ENCODE data around the gene EIF1. TPM values are rescaled to one million over a fixed set of nuclear protein-coding genes. Genes with fewer than 3 reads are reported as not detected.

The EIF1 gene
- total RNA-seq, 1 experiment from 2014 or later = 172 TPM

DNA sequence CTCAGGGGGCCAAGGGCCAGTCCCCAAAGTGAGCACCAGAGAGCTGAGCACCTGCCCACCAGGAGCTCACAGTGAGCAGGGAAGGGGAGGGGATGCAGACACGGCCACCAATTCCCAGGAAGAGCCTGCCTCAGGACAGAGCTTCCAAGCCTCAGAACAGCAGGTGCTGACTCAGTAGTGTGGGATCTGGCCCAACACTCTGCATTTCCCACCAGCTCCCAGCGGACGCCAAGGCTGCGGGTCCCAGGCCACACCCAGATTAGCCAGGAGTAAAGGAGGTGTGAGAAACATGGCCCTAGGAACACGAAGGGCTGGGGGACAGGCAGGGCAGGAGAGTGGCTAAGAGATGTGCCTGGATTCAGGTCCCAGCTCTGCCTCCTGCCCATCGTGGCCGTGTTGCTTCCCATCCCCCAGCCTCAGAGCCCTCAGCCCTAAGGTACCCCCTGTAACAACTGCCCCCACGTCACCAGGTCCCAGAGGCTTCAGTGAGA, 28.4 kb upstream of the EIF1 start:
- H3K27me3 ChIP-seq (ENCODE audit: low read length) = no peaks in the 10 kb centered on the region
- no peak overlapping the region for H3K4me3 ChIP-seq (ENCODE audit: low read length)
- H4K20me1 ChIP-seq (ENCODE audit: insufficient read depth, low read depth, low read length) = no peaks in the 10 kb centered on the region
- H2AFZ ChIP-seq (ENCODE audit: low read length) = no peak overlapping the region
- no peaks in the 10 kb centered on the region for H3K79me2 ChIP-seq (ENCODE audit: low read length)
- H3K4me2 ChIP-seq (ENCODE audit: low read depth, low read length, poor library complexity, severe bottlenecking) = no peak overlapping the region
- H3K36me3 ChIP-seq (ENCODE audit: insufficient read depth, low read length) = no peaks in the 10 kb centered on the region
- H3K9ac ChIP-seq (ENCODE audit: low read length) = no peak overlapping the region
- H3K4me1 ChIP-seq (ENCODE audit: low read length) = peaks cover 4% of the 10 kb centered on the region
- no peak for DNase-seq
- H3K27ac ChIP-seq (ENCODE audit: low read length) = no peak overlapping the region
- no peaks in the 10 kb centered on the region for H3K9me2 ChIP-seq (replicated peaks; ENCODE audit: insufficient read depth, low read length)
- no peaks in the 10 kb centered on the region for H3K9me3 ChIP-seq (ENCODE audit: low read length)

GRCh38 chr17:41663451-41664171, 25.1 kb upstream of the EIF1 start:
- H3K79me2 ChIP-seq (ENCODE audit: low read length) = no peaks in the 10 kb centered on the region
- H3K9ac ChIP-seq (ENCODE audit: low read length) = no peak overlapping the region
- no peak for DNase-seq
- H4K20me1 ChIP-seq (ENCODE audit: insufficient read depth, low read depth, low read length) = no peaks in the 10 kb centered on the region
- H3K27me3 ChIP-seq (ENCODE audit: low read length) = no peaks in the 10 kb centered on the region
- H3K4me3 ChIP-seq (ENCODE audit: low read length) = no peak overlapping the region
- H3K4me1 ChIP-seq (ENCODE audit: low read length) = peaks cover 27% of the 10 kb centered on the region
- no peaks in the 10 kb centered on the region for H3K36me3 ChIP-seq (ENCODE audit: insufficient read depth, low read length)
- H2AFZ ChIP-seq (ENCODE audit: low read length) = no peak overlapping the region
- H3K4me2 ChIP-seq (ENCODE audit: low read depth, low read length, poor library complexity, severe bottlenecking) = no peak overlapping the region
- no peaks in the 10 kb centered on the region for H3K9me2 ChIP-seq (replicated peaks; ENCODE audit: insufficient read depth, low read length)
- H3K9me3 ChIP-seq (ENCODE audit: low read length) = no peaks in the 10 kb centered on the region
- H3K27ac ChIP-seq (ENCODE audit: low read length) = no peak overlapping the region

DNA sequence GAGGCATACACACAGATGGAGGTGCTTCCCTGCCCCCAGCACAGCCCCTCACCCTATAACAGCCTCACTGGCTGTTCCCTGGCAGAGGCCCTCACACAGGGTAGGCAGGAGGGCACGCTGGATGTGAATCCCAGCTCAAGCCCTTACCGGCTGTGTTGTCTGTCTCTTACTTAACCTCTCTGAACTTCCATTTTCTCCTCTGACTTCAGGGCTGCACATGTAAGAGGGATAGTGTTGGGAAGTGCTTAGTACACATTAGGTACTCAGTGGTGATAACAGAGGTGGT, 24.6 kb upstream of the EIF1 start:
- peaks cover 27% of the 10 kb centered on the region for H3K4me1 ChIP-seq (ENCODE audit: low read length)
- no peak overlapping the region for H3K4me3 ChIP-seq (ENCODE audit: low read length)
- H3K9ac ChIP-seq (ENCODE audit: low read length) = no peak overlapping the region
- no peaks in the 10 kb centered on the region for H3K9me2 ChIP-seq (replicated peaks; ENCODE audit: insufficient read depth, low read length)
- no peaks in the 10 kb centered on the region for H4K20me1 ChIP-seq (ENCODE audit: insufficient read depth, low read depth, low read length)
- no peak overlapping the region for H3K27ac ChIP-seq (ENCODE audit: low read length)
- no peak overlapping the region for H2AFZ ChIP-seq (ENCODE audit: low read length)
- H3K9me3 ChIP-seq (ENCODE audit: low read length) = no peaks in the 10 kb centered on the region
- H3K27me3 ChIP-seq (ENCODE audit: low read length) = no peaks in the 10 kb centered on the region
- no peaks in the 10 kb centered on the region for H3K36me3 ChIP-seq (ENCODE audit: insufficient read depth, low read length)
- no peak for DNase-seq
- no peaks in the 10 kb centered on the region for H3K79me2 ChIP-seq (ENCODE audit: low read length)
- H3K4me2 ChIP-seq (ENCODE audit: low read depth, low read length, poor library complexity, severe bottlenecking) = no peak overlapping the region

DNA sequence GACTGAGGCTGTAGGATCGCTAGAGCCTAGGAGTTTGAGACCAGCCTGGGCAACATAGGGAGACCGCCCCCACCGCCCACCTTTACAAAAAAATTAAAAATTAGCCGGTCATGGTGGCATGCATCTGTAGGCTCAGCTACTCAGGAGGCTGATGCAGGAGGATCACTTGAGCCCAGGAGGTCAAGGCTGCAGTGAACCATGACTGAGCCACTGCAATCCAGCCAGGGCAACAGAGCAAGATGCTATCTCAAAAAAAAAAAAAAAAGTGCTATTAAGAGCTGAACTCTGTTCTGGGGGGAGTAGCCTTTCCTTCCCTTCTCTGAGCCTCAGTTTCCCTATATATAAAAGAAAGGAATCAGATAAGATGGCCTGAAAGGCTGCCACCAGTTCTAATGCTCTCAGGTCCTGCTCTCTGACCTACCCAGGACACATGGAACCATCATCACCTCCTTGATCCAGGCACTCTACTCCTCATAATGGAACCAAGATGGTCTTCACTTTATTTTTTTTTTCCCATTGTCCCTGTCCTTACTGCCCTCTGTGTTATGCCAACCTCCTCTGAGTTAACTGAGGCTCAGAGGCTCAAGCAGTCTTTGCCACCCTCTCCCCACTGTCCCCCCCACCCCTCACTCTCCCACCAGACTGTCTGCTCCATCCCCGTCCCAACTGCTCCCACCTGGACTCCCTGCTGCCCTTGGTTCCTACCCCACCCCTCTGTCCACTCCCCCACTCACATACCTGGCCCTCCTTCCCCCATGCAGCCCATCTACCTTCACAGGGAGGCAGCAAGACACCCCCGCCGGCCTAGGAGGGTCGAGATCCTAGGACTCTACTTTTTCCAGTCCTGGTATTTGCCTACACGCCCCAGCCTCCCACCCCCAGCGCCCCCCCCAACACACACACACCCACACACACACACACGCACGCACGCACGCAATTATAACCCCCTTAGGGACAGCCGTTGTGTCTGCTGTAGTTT, 23.8 kb upstream of the EIF1 start:
- Histone ChIP-seq H2AFZ (ENCODE audit: low read length) (no peak overlapping the region), H3K79me2 (ENCODE audit: low read length) (no peaks in the 10 kb centered on the region), H3K27me3 (ENCODE audit: low read length) (no peaks in the 10 kb centered on the region), H3K36me3 (ENCODE audit: insufficient read depth, low read length) (no peaks in the 10 kb centered on the region), H3K4me3 (ENCODE audit: low read length) (peak overlapping the region; percentile 77), H3K9ac (ENCODE audit: low read length) (peak overlapping the region; percentile 83), H3K9me3 (ENCODE audit: low read length) (no peaks in the 10 kb centered on the region), H4K20me1 (ENCODE audit: insufficient read depth, low read depth, low read length) (no peaks in the 10 kb centered on the region), H3K27ac (ENCODE audit: low read length) (no peak overlapping the region), H3K4me2 (ENCODE audit: low read depth, low read length, poor library complexity, severe bottlenecking) (peak overlapping the region; percentile 94), H3K4me1 (ENCODE audit: low read length) (peaks cover 27% of the 10 kb centered on the region), H3K9me2 (replicated peaks; ENCODE audit: insufficient read depth, low read length) (no peaks in the 10 kb centered on the region)
- no peak for DNase-seq

GRCh38 chr17:41665566-41666236, 23.0 kb upstream of the EIF1 start:
- H3K27ac ChIP-seq (ENCODE audit: low read length) = peak overlapping the region; percentile 89
- H3K36me3 ChIP-seq (ENCODE audit: insufficient read depth, low read length) = no peaks in the 10 kb centered on the region
- no peaks in the 10 kb centered on the region for H3K27me3 ChIP-seq (ENCODE audit: low read length)
- DNase-seq = peak; percentile 96
- peak overlapping the region; percentile 100 for H2AFZ ChIP-seq (ENCODE audit: low read length)
- no peaks in the 10 kb centered on the region for H3K9me2 ChIP-seq (replicated peaks; ENCODE audit: insufficient read depth, low read length)
- H4K20me1 ChIP-seq (ENCODE audit: insufficient read depth, low read depth, low read length) = no peaks in the 10 kb centered on the region
- H3K79me2 ChIP-seq (ENCODE audit: low read length) = no peaks in the 10 kb centered on the region
- peak overlapping the region; percentile 77 for H3K4me3 ChIP-seq (ENCODE audit: low read length)
- peak overlapping the region; percentile 83 for H3K9ac ChIP-seq (ENCODE audit: low read length)
- no peaks in the 10 kb centered on the region for H3K9me3 ChIP-seq (ENCODE audit: low read length)
- H3K4me1 ChIP-seq (ENCODE audit: low read length) = peaks cover 27% of the 10 kb centered on the region
- H3K4me2 ChIP-seq (ENCODE audit: low read depth, low read length, poor library complexity, severe bottlenecking) = peak overlapping the region; percentile 94

- peak overlapping the region; percentile 100 for H2AFZ ChIP-seq (ENCODE audit: low read length)
- peaks cover 27% of the 10 kb centered on the region for H3K4me1 ChIP-seq (ENCODE audit: low read length)
- no peaks in the 10 kb centered on the region for H3K9me3 ChIP-seq (ENCODE audit: low read length)
- no peaks in the 10 kb centered on the region for H4K20me1 ChIP-seq (ENCODE audit: insufficient read depth, low read depth, low read length)
- peak; percentile 70 for DNase-seq
- no peaks in the 10 kb centered on the region for H3K9me2 ChIP-seq (replicated peaks; ENCODE audit: insufficient read depth, low read length)
- H3K27me3 ChIP-seq (ENCODE audit: low read length) = no peaks in the 10 kb centered on the region
- peak overlapping the region; percentile 89 for H3K27ac ChIP-seq (ENCODE audit: low read length)
- no peaks in the 10 kb centered on the region for H3K79me2 ChIP-seq (ENCODE audit: low read length)
- no peaks in the 10 kb centered on the region for H3K36me3 ChIP-seq (ENCODE audit: insufficient read depth, low read length)
- peak overlapping the region; percentile 94 for H3K4me2 ChIP-seq (ENCODE audit: low read depth, low read length, poor library complexity, severe bottlenecking)
- peak overlapping the region; percentile 83 for H3K9ac ChIP-seq (ENCODE audit: low read length)
- H3K4me3 ChIP-seq (ENCODE audit: low read length) = peak overlapping the region; percentile 77
Measured at GRCh38 chr17:41666237-41666641, 22.4 kb upstream of the EIF1 start.

DNA sequence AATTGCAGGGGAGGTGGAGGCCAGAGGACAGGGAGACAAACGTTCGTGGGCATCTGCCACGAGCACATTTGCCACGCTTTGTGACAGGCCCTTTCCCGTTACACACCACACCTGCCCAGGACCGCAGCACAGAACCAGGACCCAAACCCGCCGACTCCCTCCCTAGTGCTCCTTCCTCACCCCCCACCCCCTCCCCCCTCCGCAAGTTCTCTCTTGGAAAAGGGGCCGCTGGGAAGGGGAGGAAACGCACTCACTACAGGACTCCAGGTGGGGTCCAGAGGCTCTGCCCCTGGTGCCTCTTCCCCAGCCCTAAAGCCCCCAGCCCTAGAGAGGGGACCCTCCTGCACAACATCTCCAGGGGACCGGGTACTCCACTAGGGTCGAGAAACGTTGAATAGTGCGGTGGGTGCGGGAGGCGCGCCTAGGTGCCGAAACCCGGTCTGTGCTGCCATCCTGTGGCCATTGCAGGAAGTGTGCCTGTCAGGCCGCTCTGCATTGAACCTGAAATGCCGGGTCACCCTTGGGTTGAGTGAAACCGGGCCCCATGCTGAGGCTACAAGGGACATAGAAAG, 21.9 kb upstream of the EIF1 start:
- peak overlapping the region; percentile 83 for H3K9ac ChIP-seq (ENCODE audit: low read length)
- H2AFZ ChIP-seq (ENCODE audit: low read length) = peak overlapping the region; percentile 100; the same call in 1 of the 2 replicates
- H3K27me3 ChIP-seq (ENCODE audit: low read length) = no peaks in the 10 kb centered on the region

More for the DNA sequence above, 21.9 kb upstream of the EIF1 start:
- Histone ChIP-seq H4K20me1 (ENCODE audit: insufficient read depth, low read depth, low read length) (no peaks in the 10 kb centered on the region), H3K9me3 (ENCODE audit: low read length) (no peaks in the 10 kb centered on the region), H3K4me3 (ENCODE audit: low read length) (peak overlapping the region; percentile 77), H3K4me1 (ENCODE audit: low read length) (peaks cover 27% of the 10 kb centered on the region), H3K36me3 (ENCODE audit: insufficient read depth, low read length) (no peaks in the 10 kb centered on the region), H3K79me2 (ENCODE audit: low read length) (no peaks in the 10 kb centered on the region), H3K4me2 (ENCODE audit: low read depth, low read length, poor library complexity, severe bottlenecking) (peak overlapping the region; percentile 94), H3K9me2 (replicated peaks; ENCODE audit: insufficient read depth, low read length) (no peaks in the 10 kb centered on the region), H3K27ac (ENCODE audit: low read length) (peak overlapping the region; percentile 89)
- DNase-seq = peak; percentile 95

All from Karpas-422 (cell line).